Panc1 (cell line): Measurements from ENCODE around the gene SKI. TPM values are rescaled to one million over a fixed set of nuclear protein-coding genes. Genes with fewer than 3 reads are reported as not detected.

ENCODE experiments used
- ATAC-seq: fragments of 200-7000 bp; cut with Tn5 transposase; 2 replicates; pipeline ENCODE4 v1.9.1; 2020; ENCODE audit warnings: mild to moderate bottlenecking, moderate library complexity
- BruUV-seq: library from RNA; stranded (reverse); fragments of 400-500 nt; replicated peaks from 2 replicates; lab custom pipeline; 2021; lab: Mats Ljungman, UMichigan
- CTCF ChIA-PET: fragments of 300-600 bp; sonication (Branson Sonifier 250); formaldehyde crosslinking; loops from one replicate; lab custom pipeline; 2022; ENCODE audit warnings: antibody characterized with exemption; lab: Charles Lee
- POLR2A ChIA-PET: fragments of 300-600 bp; sonication (Branson Sonifier 250); formaldehyde crosslinking; loops from one replicate; lab custom pipeline; 2022; ENCODE audit warnings: antibody characterized with exemption; lab: Charles Lee
- DNase-seq: peaks from one replicate; pipeline ENCODE4 v3.0.0-alpha.2; 2010; ENCODE audit warnings: low read depth, low spot score
- H3K27ac ChIP-seq: 2 replicates; pipeline ENCODE4 v1.5.1; 2011; ENCODE audit warnings: mild to moderate bottlenecking, low read length, inconsistent platforms
- H3K27me3 ChIP-seq: fragments of 200-500 bp; sonication (Bioruptor generic); 2 replicates; pipeline ENCODE4 v1.6.0; 2014; ENCODE audit warnings: low read length, inconsistent platforms; ENCODE audit not compliant: control insufficient read depth, insufficient read depth
- H3K36me3 ChIP-seq: fragments of 200-500 bp; sonication (Bioruptor generic); 2 replicates; pipeline ENCODE4 v1.5.1; 2014; ENCODE audit warnings: inconsistent platforms, mild to moderate bottlenecking, low read length, moderate library complexity; ENCODE audit not compliant: control insufficient read depth, insufficient read depth
- H3K4me1 ChIP-seq: 2 replicates; pipeline ENCODE4 v1.5.1; 2011; ENCODE audit warnings: inconsistent platforms, mild to moderate bottlenecking, low read length, moderate library complexity; ENCODE audit not compliant: control insufficient read depth, insufficient read depth
- H3K4me3 ChIP-seq, 2 experiments: 2 replicates each; pipeline ENCODE4 v1.5.1; 2011 to 2012; ENCODE audit warnings: low read depth in 2 of 2, low read length in 2 of 2, mild to moderate bottlenecking in 2 of 2, inconsistent platforms in 1 of 2, moderate library complexity in 1 of 2
- H3K9me3 ChIP-seq: fragments of 200-500 bp; sonication (Bioruptor generic); 2 replicates; pipeline ENCODE4 v1.5.1; 2014; ENCODE audit warnings: low read depth, mild to moderate bottlenecking, inconsistent platforms, low read length, moderate library complexity; ENCODE audit not compliant: control insufficient read depth, insufficient read depth
- CTCF ChIP-seq: fragments of 450-650 bp; IDR thresholded peaks from 2 replicates; pipeline ENCODE4 v1.5.1; 2017; ENCODE audit warnings: mild to moderate bottlenecking
- POLR2AphosphoS5 ChIP-seq: IDR thresholded peaks from 2 replicates; pipeline ENCODE4 v1.6.1; 2012; ENCODE audit warnings: mild to moderate bottlenecking, low read depth, low read length, moderate library complexity
- REST ChIP-seq, 2 experiments: IDR thresholded peaks; 2 replicates each; pipeline ENCODE4 v1.6.1; 2011 to 2012; ENCODE audit warnings: low read depth in 2 of 2, control low read depth in 1 of 2, low read length in 1 of 2, mild to moderate bottlenecking in 1 of 2, moderate library complexity in 1 of 2; ENCODE audit not compliant: insufficient read depth in 1 of 2
- SIN3A ChIP-seq: IDR thresholded peaks from 2 replicates; pipeline ENCODE4 v1.6.1; 2012; ENCODE audit warnings: low read depth, mild to moderate bottlenecking, low read length, moderate library complexity, borderline replicate concordance; ENCODE audit not compliant: insufficient read depth
- TCF7L2 ChIP-seq: IDR thresholded peaks from 2 replicates; pipeline ENCODE4 v1.6.1; 2011; ENCODE audit warnings: mild to moderate bottlenecking, low read depth, low read length, inconsistent platforms
- in situ Hi-C: cut with HindIII; loops from 2 replicates; pipeline ENCODE4 v1.10.0; 2016; ENCODE audit warnings: low sequenced_read_pairs, low pct_unique_long_range_greater_than_20kb
- intact Hi-C: fragments of 100-400 bp; cut with micrococcal nuclease; formaldehyde crosslinking; loops from one replicate; pipeline ENCODE4 v1.10.0; 2022; ENCODE audit not compliant: unreplicated experiment
- total RNA-seq: library from RNA; stranded (reverse); gene quantifications from one replicate; pipeline ENCODE4 v1.2.1, GENCODE V29; 2021; ENCODE audit not compliant: unreplicated experiment

SKI gene
- total RNA-seq, 1 experiment from 2014 or later, result 63.2 TPM

GRCh38 chr1:2215909-2216766, 12.0 kb upstream of the SKI start:
- no peaks in the 10 kb centered on the region for H3K36me3 ChIP-seq
- intact Hi-C loops, result no loop called here
- DNase-seq, result no peak
- no TSS peak for BruUV-seq
- H3K4me3 ChIP-seq, result no peak overlapping the region
- no peak for ATAC-seq
- peaks cover 20% of the 10 kb centered on the region for H3K4me1 ChIP-seq
- no peak overlapping the region for H3K27ac ChIP-seq
- H3K9me3 ChIP-seq, result no peaks in the 10 kb centered on the region
- in situ Hi-C loops, result no loop called here
- no peak for TF ChIP-seq CTCF
- TF ChIP-seq REST (IDR thresholded peaks at IDR 0.05; ENCODE audit: insufficient read depth in 1 of 2, low read depth in 2 of 2, low read length in 1 of 2), result no peak
- TF ChIP-seq TCF7L2, result no peak
- no peaks in the 10 kb centered on the region for H3K27me3 ChIP-seq
- CTCF ChIA-PET, result no interaction called here
- POLR2A ChIA-PET, result no interaction called here

- in situ Hi-C loops (no loop called here), intact Hi-C loops (no loop called here)
- DNase-seq (no peak), ATAC-seq (no peak)
- Histone ChIP-seq H3K27ac (no peak overlapping the region), H3K4me1 (peaks cover 20% of the 10 kb centered on the region), H3K36me3 (no peaks in the 10 kb centered on the region), H3K4me3 (no peak overlapping the region), H3K27me3 (no peaks in the 10 kb centered on the region), H3K9me3 (no peaks in the 10 kb centered on the region)
- BruUV-seq, result no TSS peak
- CTCF ChIA-PET, result no interaction called here
- POLR2A ChIA-PET, result no interaction called here
- TF ChIP-seq SIN3A (no peak), POLR2AphosphoS5 (no peak), TCF7L2 (no peak), REST (IDR thresholded peaks at IDR 0.05; ENCODE audit: insufficient read depth in 1 of 2, low read depth in 2 of 2, low read length in 1 of 2) (no peak), CTCF (no peak)
Measured at GRCh38 chr1:2216767-2217058, 11.4 kb upstream of the SKI start.
